ENCODE results near the gene ABHD10. TPM values are rescaled to one million over a fixed set of nuclear protein-coding genes. Genes with fewer than 3 reads are reported as not detected.

ABHD10 gene
- total and polyA plus RNA-seq, 7 experiments from 2014 or later: 18.4 to 44.5 (median 37.6) TPM

GRCh38 chr3:111993038-111993437 lies 14.2 kb downstream of the ABHD10 start:
- Histone ChIP-seq H3K27ac (ENCODE audit: low read depth, low read length) (no peak overlapping the region), H3K4me1 (ENCODE audit: control insufficient read depth in 2 of 2, insufficient read depth in 2 of 2, low read length in 2 of 2) (no peaks in the 10 kb centered on the region), H3K36me3 (ENCODE audit: control insufficient read depth in 2 of 3, insufficient read depth in 3 of 3, low read length in 3 of 3) (peaks cover 0 to 27% (median 3%) of the 10 kb centered on the region in 3 experiments), H3K4me3 (ENCODE audit: low read length) (no peak overlapping the region), H3K9me3 (ENCODE audit: control insufficient read depth in 2 of 3, low read length in 3 of 3) (no peaks in the 10 kb centered on the region), H3K27me3 (ENCODE audit: control insufficient read depth in 2 of 2, insufficient read depth in 2 of 2, low read length in 2 of 2) (no peaks in the 10 kb centered on the region)
- DNase-seq (no peak), ATAC-seq (no peak)
- peaks cover 11 to 38% (median 27%) of the 10 kb centered on the region in 5 donors for H3K36me3 Mint-ChIP-seq
- peaks cover 0 to 9% (median 9%) of the 10 kb centered on the region in 7 donors for H3K4me1 Mint-ChIP-seq
- intact Hi-C loops (cut with micrococcal nuclease): no loop called here
- H3K4me3 Mint-ChIP-seq: no peak overlapping the region
- ChIA-PET POLR2A (interaction anchor here (1.2 to 1.3 kb wide), 2 partner anchors 9 to 325 kb away, joined by 3 read pairs; no protein-coding TSS in a partner anchor), CTCF (interaction anchor here (0.6 to 2.5 kb wide), 3 partner anchors 11 to 22 kb away, joined by 3 to 8 read pairs (median 6); no protein-coding TSS in a partner anchor)
- H3K9me3 Mint-ChIP-seq: no peaks in the 10 kb centered on the region
- no peaks in the 10 kb centered on the region for H3K27me3 Mint-ChIP-seq
- no peak overlapping the region for H3K27ac Mint-ChIP-seq

DNA sequence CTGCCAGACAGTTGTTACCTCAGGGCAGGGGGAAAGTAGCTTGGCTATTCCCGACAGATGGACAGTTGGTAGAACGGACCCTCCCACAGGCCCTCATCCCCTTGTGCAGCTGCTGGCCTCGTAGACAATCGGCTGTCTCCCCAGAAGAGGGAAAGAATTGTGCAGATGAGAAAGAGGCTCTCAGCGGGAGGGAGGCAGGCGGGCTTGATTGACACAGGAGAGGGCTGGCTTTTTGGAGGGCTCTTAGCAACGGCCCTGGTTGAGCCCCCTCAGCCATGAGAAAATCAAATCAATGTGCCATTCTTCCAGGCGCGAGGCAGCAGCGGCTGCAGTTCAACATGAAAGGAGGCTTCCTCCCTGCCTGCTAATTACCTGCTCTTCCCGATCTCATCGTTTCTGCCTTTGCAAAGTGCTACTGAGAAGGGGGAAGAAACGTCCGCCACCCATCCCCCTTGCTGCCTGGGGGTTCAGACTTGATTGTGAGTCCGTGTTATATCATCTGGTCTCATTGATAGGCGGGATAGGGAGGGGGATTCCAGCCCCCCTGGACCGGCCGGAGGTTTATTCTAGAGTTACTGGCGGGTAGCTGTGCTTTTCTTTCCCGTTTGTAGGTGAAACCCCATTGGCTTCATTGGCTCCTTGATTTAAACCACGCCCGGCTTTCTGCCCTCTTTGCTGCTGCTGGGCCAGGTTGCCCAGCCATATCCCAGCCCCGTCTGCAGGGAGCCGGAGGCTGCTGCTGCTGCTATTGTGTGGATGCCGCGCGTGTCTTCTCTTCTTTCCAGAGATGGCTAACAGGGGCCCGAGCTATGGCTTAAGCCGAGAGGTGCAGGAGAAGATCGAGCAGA lies 20.0 kb downstream of the ABHD10 start, which contains the start of gene TAGLN3:
TSS of gene TAGLN3 (plus strand) at position 287 of the 848 bp plus-strand sequence. CDS start at position 788, 501 bp downstream.
- no peaks in the 10 kb centered on the region for H3K9me3 Mint-ChIP-seq
- Histone ChIP-seq H3K4me1 (ENCODE audit: control insufficient read depth in 2 of 2, insufficient read depth in 2 of 2, low read length in 2 of 2) (peaks cover 5 to 22% of the 10 kb centered on the region in 2 donors), H3K27me3 (ENCODE audit: control insufficient read depth in 2 of 2, insufficient read depth in 2 of 2, low read length in 2 of 2) (no peaks in the 10 kb centered on the region), H3K9me3 (ENCODE audit: control insufficient read depth in 2 of 3, low read length in 3 of 3) (no peaks in the 10 kb centered on the region), H3K4me3 (ENCODE audit: low read length) (peak within 1 kb of the TSS; percentile 49), H3K36me3 (ENCODE audit: control insufficient read depth in 2 of 3, insufficient read depth in 3 of 3, low read length in 3 of 3) (no peaks in the 10 kb centered on the region), H3K27ac (ENCODE audit: low read depth, low read length) (no peak within 1 kb of the TSS)
- CTCF ChIA-PET: interaction anchor here (0.6 to 1.8 kb wide), 3 partner anchors 9 to 15 kb away, joined by 3 to 11 read pairs (median 5); no protein-coding TSS in a partner anchor
- POLR2A ChIA-PET: interaction anchor here (0.6 kb wide), 1 partner anchor 21 kb away, joined by 3 read pairs; no protein-coding TSS in a partner anchor
- H3K36me3 Mint-ChIP-seq: peaks cover 0 to 9% (median 5%) of the 10 kb centered on the region in 5 donors
- ATAC-seq (peak; percentile 69), DNase-seq (peak in 1 of 9 donors; percentile 22)
- H3K27ac Mint-ChIP-seq: peak within 1 kb of the TSS in 2 of 9 donors; percentile 43 to 67
- H3K4me3 Mint-ChIP-seq: peak within 1 kb of the TSS; percentile 75 to 91 (median 85)
- peaks cover 16 to 47% (median 35%) of the 10 kb centered on the region in 7 donors for H3K4me1 Mint-ChIP-seq
- no peaks in the 10 kb centered on the region for H3K27me3 Mint-ChIP-seq
- intact Hi-C loops (cut with micrococcal nuclease): loop anchor here in 1 of 2 donors (1.0 kb wide), 2 partner anchors 10 to 19 kb away; no protein-coding TSS in a partner anchor

GRCh38 chr3:111999484-112000324 lies 20.9 kb downstream of the ABHD10 start:
- Mint-ChIP-seq H3K27ac (no peak overlapping the region), H3K9me3 (no peaks in the 10 kb centered on the region)

DNA sequence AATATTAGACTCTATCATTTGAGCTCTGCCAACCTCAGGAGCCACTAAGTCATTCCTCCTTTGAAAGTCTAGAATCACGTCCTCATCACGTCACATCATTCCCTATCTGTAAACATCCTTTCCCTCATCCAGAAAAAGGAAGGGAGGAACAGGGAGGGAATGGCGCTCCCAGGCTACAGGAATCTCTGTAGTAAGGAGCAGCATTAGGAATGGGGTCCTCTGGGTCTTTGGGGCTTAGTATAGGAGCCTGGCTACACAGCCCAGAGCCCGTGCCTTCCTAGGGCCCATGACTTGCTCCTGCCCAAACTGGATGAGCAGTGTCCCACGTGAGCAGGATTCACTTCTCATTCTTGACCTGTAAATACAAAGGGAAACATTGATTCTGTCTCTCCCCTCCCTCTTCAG lies 21.5 kb downstream of the ABHD10 start:
- intact Hi-C loops (cut with micrococcal nuclease): no loop called here
- CTCF ChIA-PET: interaction anchor here (2.1 to 4.6 kb wide), 2 partner anchors 12 to 13 kb away, joined by 7 to 16 read pairs; no protein-coding TSS in a partner anchor
- DNase-seq (no peak), ATAC-seq (no peak)
- peaks cover 5 to 22% of the 10 kb centered on the region in 2 donors for H3K4me1 ChIP-seq (ENCODE audit: control insufficient read depth in 2 of 2, insufficient read depth in 2 of 2, low read length in 2 of 2)
- H3K27ac Mint-ChIP-seq: no peak overlapping the region
- no peak overlapping the region for H3K4me3 Mint-ChIP-seq
- no peaks in the 10 kb centered on the region for H3K9me3 ChIP-seq (ENCODE audit: control insufficient read depth in 2 of 3, low read length in 3 of 3)
- no peaks in the 10 kb centered on the region for H3K9me3 Mint-ChIP-seq
- H3K4me3 ChIP-seq (ENCODE audit: low read length): no peak overlapping the region
- H3K36me3 Mint-ChIP-seq: peaks cover 0 to 4% (median 4%) of the 10 kb centered on the region in 5 donors
- no peaks in the 10 kb centered on the region for H3K27me3 ChIP-seq (ENCODE audit: control insufficient read depth in 2 of 2, insufficient read depth in 2 of 2, low read length in 2 of 2)
- POLR2A ChIA-PET: no interaction called here
- no peak overlapping the region for H3K27ac ChIP-seq (ENCODE audit: low read depth, low read length)
- peaks cover 20 to 54% (median 41%) of the 10 kb centered on the region in 7 donors for H3K4me1 Mint-ChIP-seq
- no peaks in the 10 kb centered on the region for H3K36me3 ChIP-seq (ENCODE audit: control insufficient read depth in 2 of 3, insufficient read depth in 3 of 3, low read length in 3 of 3)
- no peaks in the 10 kb centered on the region for H3K27me3 Mint-ChIP-seq

More at GRCh38 chr3:111999484-112000324, 20.9 kb downstream of the ABHD10 start:
- Histone ChIP-seq H3K9me3 (ENCODE audit: control insufficient read depth in 2 of 3, low read length in 3 of 3) (no peaks in the 10 kb centered on the region), H3K4me1 (ENCODE audit: control insufficient read depth in 2 of 2, insufficient read depth in 2 of 2, low read length in 2 of 2) (peaks cover 5 to 22% of the 10 kb centered on the region in 2 donors), H3K27me3 (ENCODE audit: control insufficient read depth in 2 of 2, insufficient read depth in 2 of 2, low read length in 2 of 2) (no peaks in the 10 kb centered on the region), H3K27ac (ENCODE audit: low read depth, low read length) (no peak overlapping the region), H3K36me3 (ENCODE audit: control insufficient read depth in 2 of 3, insufficient read depth in 3 of 3, low read length in 3 of 3) (no peaks in the 10 kb centered on the region), H3K4me3 (ENCODE audit: low read length) (no peak overlapping the region)
- POLR2A ChIA-PET: interaction anchor here (0.6 kb wide), 1 partner anchor 20 kb away, joined by 3 read pairs; no protein-coding TSS in a partner anchor
- ATAC-seq (no peak), DNase-seq (no peak)
- Mint-ChIP-seq H3K4me3 (peak overlapping the region; percentile 75 to 91 (median 85)), H3K36me3 (peaks cover 0 to 9% (median 4%) of the 10 kb centered on the region in 5 donors), H3K27me3 (no peaks in the 10 kb centered on the region), H3K4me1 (peaks cover 20 to 54% (median 41%) of the 10 kb centered on the region in 7 donors)
- intact Hi-C loops (cut with micrococcal nuclease): loop anchor here in 1 of 2 donors (1.0 kb wide), 2 partner anchors 10 to 19 kb away; no protein-coding TSS in a partner anchor
- CTCF ChIA-PET: interaction anchor here (0.9 to 4.6 kb wide), 3 partner anchors 10 to 14 kb away, joined by 5 to 16 read pairs (median 11); no protein-coding TSS in a partner anchor

- POLR2A ChIA-PET: no interaction called here
- peaks cover 5 to 22% of the 10 kb centered on the region in 2 donors for H3K4me1 ChIP-seq (ENCODE audit: control insufficient read depth in 2 of 2, insufficient read depth in 2 of 2, low read length in 2 of 2)
- DNase-seq (no peak), ATAC-seq (no peak)
- no peaks in the 10 kb centered on the region for H3K36me3 ChIP-seq (ENCODE audit: control insufficient read depth in 2 of 3, insufficient read depth in 3 of 3, low read length in 3 of 3)
- no peak overlapping the region for H3K4me3 Mint-ChIP-seq
- intact Hi-C loops (cut with micrococcal nuclease): no loop called here
- H3K4me1 Mint-ChIP-seq: peaks cover 20 to 54% (median 41%) of the 10 kb centered on the region in 7 donors
- H3K27me3 ChIP-seq (ENCODE audit: control insufficient read depth in 2 of 2, insufficient read depth in 2 of 2, low read length in 2 of 2): no peaks in the 10 kb centered on the region
- H3K9me3 Mint-ChIP-seq: no peaks in the 10 kb centered on the region
- peaks cover 0 to 4% (median 3%) of the 10 kb centered on the region in 5 donors for H3K36me3 Mint-ChIP-seq
- no peak overlapping the region for H3K4me3 ChIP-seq (ENCODE audit: low read length)
- no peaks in the 10 kb centered on the region for H3K27me3 Mint-ChIP-seq
- no peaks in the 10 kb centered on the region for H3K9me3 ChIP-seq (ENCODE audit: control insufficient read depth in 2 of 3, low read length in 3 of 3)
- H3K27ac Mint-ChIP-seq: no peak overlapping the region
- CTCF ChIA-PET: interaction anchor here (1.6 to 4.6 kb wide), 4 partner anchors 11 to 15 kb away, joined by 3 to 16 read pairs (median 7); no protein-coding TSS in a partner anchor
- H3K27ac ChIP-seq (ENCODE audit: low read depth, low read length): no peak overlapping the region
Observed at GRCh38 chr3:112000966-112001365, 22.1 kb downstream of the ABHD10 start.

GRCh38 chr3:112001526-112001925 lies 22.7 kb downstream of the ABHD10 start:
- intact Hi-C loops (cut with micrococcal nuclease): no loop called here
- Histone ChIP-seq H3K36me3 (ENCODE audit: control insufficient read depth in 2 of 3, insufficient read depth in 3 of 3, low read length in 3 of 3) (no peaks in the 10 kb centered on the region), H3K4me1 (ENCODE audit: control insufficient read depth in 2 of 2, insufficient read depth in 2 of 2, low read length in 2 of 2) (peaks cover 5 to 22% of the 10 kb centered on the region in 2 donors), H3K4me3 (ENCODE audit: low read length) (no peak overlapping the region), H3K9me3 (ENCODE audit: control insufficient read depth in 2 of 3, low read length in 3 of 3) (no peaks in the 10 kb centered on the region), H3K27me3 (ENCODE audit: control insufficient read depth in 2 of 2, insufficient read depth in 2 of 2, low read length in 2 of 2) (no peaks in the 10 kb centered on the region), H3K27ac (ENCODE audit: low read depth, low read length) (no peak overlapping the region)
- H3K27ac Mint-ChIP-seq: no peak overlapping the region
- no peaks in the 10 kb centered on the region for H3K27me3 Mint-ChIP-seq
- H3K36me3 Mint-ChIP-seq: peaks cover 0 to 4% (median 0%) of the 10 kb centered on the region in 5 donors
- peaks cover 20 to 54% (median 41%) of the 10 kb centered on the region in 7 donors for H3K4me1 Mint-ChIP-seq
- H3K9me3 Mint-ChIP-seq: no peaks in the 10 kb centered on the region
- POLR2A ChIA-PET: interaction anchor here (0.8 kb wide), 1 partner anchor 17 kb away, joined by 4 read pairs; no protein-coding TSS in a partner anchor
- ATAC-seq (no peak), DNase-seq (no peak)
- H3K4me3 Mint-ChIP-seq: no peak overlapping the region
- CTCF ChIA-PET: interaction anchor here (1.6 to 4.6 kb wide), 4 partner anchors 11 to 15 kb away, joined by 3 to 16 read pairs (median 7); no protein-coding TSS in a partner anchor

Data from naive thymus-derived CD4-positive, alpha-beta T cell (primary cell).